ENCODE data around the gene SPART.
"Not testable (repeated sequence)": the region's sequence is repeated elsewhere in the genome, so short reads cannot be mapped to it uniquely, and the experiment has no call there.

SPART gene

DNA sequence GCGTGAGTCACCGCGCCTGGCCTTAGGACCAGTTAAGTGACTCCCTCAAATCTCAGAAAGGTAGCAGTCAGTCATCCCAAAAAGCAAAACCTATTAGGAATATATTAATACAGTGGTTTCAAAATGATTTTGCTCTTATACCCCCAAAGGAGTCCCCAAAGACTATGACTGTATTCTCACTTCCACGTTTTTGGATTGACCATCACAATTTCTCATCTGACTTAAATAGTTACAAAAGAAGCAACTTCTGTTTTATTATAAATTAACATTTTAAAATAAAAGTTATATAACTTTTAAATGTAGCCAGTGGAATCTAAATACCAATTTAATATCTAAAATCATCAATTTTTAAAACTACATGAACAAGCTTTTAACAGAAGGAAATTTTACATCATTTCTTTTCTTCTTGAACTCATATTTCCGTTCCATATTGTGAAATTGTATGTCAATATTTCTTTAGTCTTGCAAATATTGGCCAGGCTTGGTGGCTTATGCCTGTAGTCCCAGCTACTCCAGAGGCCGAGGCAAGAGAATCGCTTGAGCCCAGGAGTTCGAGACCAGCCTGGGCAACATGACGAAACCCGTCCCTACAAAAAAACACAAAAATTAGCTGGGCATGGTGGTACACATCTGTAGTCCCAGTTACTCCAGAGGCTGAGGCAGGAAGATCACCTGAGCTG, 1.5 kb upstream of the SPART start:
- DNase-seq (ENCODE audit: insufficient read length) (no peak), FAIRE-seq (no peak)
- TF ChIP-seq TAF1 (IDR thresholded peaks at IDR 0.05; ENCODE audit: borderline replicate concordance, low read depth, low read length): no peak
- no peak for TF ChIP-seq POLR2AphosphoS5 (IDR thresholded peaks at IDR 0.05; ENCODE audit: low read depth, low read length)
- no peak for TF ChIP-seq POLR2A (IDR thresholded peaks at IDR 0.05; ENCODE audit: low read depth, low read length)

GRCh38 chr13:36345438-36346221, 564 bp downstream of the SPART start:
- FAIRE-seq (no peak), DNase-seq (ENCODE audit: insufficient read length) (no peak)
- no peak for TF ChIP-seq TAF1 (IDR thresholded peaks at IDR 0.05; ENCODE audit: borderline replicate concordance, low read depth, low read length)
- no peak for TF ChIP-seq POLR2A (IDR thresholded peaks at IDR 0.05; ENCODE audit: low read depth, low read length)
- TF ChIP-seq POLR2AphosphoS5 (IDR thresholded peaks at IDR 0.05; ENCODE audit: low read depth, low read length): no peak

DNA sequence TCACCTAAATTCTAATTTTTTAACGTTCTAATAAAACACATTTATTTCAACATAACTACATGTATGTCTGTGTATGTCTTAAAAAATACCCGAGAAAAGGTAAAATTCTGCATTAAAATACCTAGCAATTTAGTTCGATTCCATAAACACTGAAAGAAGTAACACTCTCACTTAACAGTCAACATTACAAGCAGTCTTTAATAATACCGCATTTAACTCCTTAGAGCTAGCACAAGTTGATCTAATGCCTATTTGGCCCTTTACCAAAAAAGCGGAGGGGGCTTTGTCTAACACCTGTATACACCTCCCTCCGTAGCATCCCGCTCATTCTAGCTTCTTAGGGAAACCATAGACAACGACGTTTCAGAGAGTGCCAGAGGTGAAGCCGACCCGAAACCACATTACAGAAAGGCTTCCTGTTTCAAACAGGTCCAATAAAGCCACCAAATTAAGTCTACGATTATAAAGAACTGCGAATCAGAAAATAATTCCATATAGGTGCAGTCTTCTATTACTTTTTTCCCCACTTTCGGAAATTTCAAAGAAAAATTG, 1.2 kb downstream of the SPART start:
- no peak for FAIRE-seq
- TF ChIP-seq TAF1 (IDR thresholded peaks at IDR 0.05; ENCODE audit: borderline replicate concordance, low read depth, low read length) (no peak), POLR2A (IDR thresholded peaks at IDR 0.05; ENCODE audit: low read depth, low read length) (no peak)
- no peak for DNase-seq (ENCODE audit: insufficient read length)

- no peak for TF ChIP-seq TAF1 (IDR thresholded peaks at IDR 0.05; ENCODE audit: borderline replicate concordance, low read depth, low read length)
- no peak for TF ChIP-seq POLR2A (IDR thresholded peaks at IDR 0.05; ENCODE audit: low read depth, low read length)
- no peak for TF ChIP-seq POLR2AphosphoS5 (IDR thresholded peaks at IDR 0.05; ENCODE audit: low read depth, low read length)
- no peak for DNase-seq (ENCODE audit: insufficient read length)
- no peak for FAIRE-seq
Observed at GRCh38 chr13:36344173-36344572, 2.0 kb downstream of the SPART start.

DNA sequence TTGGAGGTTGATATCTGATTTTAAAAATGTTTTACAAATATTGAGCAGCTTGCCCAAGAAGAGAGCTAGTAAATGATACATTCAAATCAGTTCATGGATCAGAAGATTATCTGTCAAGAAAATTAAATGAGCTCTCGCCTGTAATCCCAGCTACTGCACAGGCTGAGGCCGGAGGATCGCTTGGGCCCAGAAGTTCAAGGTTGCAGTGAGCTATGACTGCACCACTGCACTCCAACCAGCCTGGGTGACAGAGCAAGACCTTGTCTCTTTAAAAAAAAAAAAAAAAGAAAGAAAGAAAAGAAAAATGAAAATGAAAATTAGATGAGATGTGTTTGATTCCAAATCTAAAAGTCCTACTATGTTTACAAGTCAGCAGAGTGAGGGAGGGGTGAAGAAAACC, 2.4 kb downstream of the SPART start:
- DNase-seq (ENCODE audit: insufficient read length): no peak
- no peak for FAIRE-seq
- TF ChIP-seq POLR2AphosphoS5 (IDR thresholded peaks at IDR 0.05; ENCODE audit: low read depth, low read length): no peak

- TF ChIP-seq POLR2AphosphoS5 (IDR thresholded peaks at IDR 0.05; ENCODE audit: low read depth, low read length) (no peak), TAF1 (IDR thresholded peaks at IDR 0.05; ENCODE audit: borderline replicate concordance, low read depth, low read length) (no peak), POLR2A (IDR thresholded peaks at IDR 0.05; ENCODE audit: low read depth, low read length) (no peak)
- FAIRE-seq (no peak), DNase-seq (ENCODE audit: insufficient read length) (no peak)
Observed at GRCh38 chr13:36342715-36343114, 3.5 kb downstream of the SPART start.

GRCh38 chr13:36341718-36342117, 4.5 kb downstream of the SPART start:
- DNase-seq (ENCODE audit: insufficient read length): no peak
- FAIRE-seq: no peak
- TF ChIP-seq POLR2AphosphoS5 (IDR thresholded peaks at IDR 0.05; ENCODE audit: low read depth, low read length) (no peak), TAF1 (IDR thresholded peaks at IDR 0.05; ENCODE audit: borderline replicate concordance, low read depth, low read length) (no peak), POLR2A (IDR thresholded peaks at IDR 0.05; ENCODE audit: low read depth, low read length) (no peak)

DNA sequence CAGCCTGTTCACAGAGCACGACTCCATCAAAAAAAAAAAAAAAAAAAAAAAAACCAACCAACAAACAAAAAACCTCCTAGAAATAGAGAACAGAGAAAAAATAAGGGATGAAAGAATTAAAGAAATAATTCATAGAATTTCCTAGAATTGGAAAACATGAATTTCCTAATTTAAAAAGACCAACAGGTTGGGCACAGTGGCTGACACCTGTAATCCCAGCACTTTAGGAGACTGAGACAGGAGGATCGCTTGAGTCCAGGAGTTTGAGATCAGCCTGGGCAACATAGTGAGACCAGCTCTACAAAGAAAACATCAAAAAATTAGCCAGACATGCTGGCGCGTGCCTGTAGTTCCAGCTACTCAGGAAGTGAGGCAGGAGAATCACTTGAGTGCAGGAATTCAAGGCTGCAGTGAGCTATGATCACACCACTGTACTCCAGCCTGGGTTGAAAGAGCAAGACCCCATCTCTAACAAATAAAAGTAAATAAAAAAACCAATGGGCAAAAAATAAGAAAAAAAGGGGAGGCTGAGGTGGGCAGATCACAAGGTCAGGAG, 6.5 kb downstream of the SPART start:
- FAIRE-seq: no peak
- no peak for DNase-seq (ENCODE audit: insufficient read length)
- TF ChIP-seq POLR2AphosphoS5 (IDR thresholded peaks at IDR 0.05; ENCODE audit: low read depth, low read length): no peak
- no peak for TF ChIP-seq TAF1 (IDR thresholded peaks at IDR 0.05; ENCODE audit: borderline replicate concordance, low read depth, low read length)
- no peak for TF ChIP-seq POLR2A (IDR thresholded peaks at IDR 0.05; ENCODE audit: low read depth, low read length)

- FAIRE-seq: no peak
- no peak for DNase-seq (ENCODE audit: insufficient read length)
- TF ChIP-seq POLR2A (IDR thresholded peaks at IDR 0.05; ENCODE audit: low read depth, low read length) (no peak), POLR2AphosphoS5 (IDR thresholded peaks at IDR 0.05; ENCODE audit: low read depth, low read length) (no peak), TAF1 (IDR thresholded peaks at IDR 0.05; ENCODE audit: borderline replicate concordance, low read depth, low read length) (no peak)
Observed at GRCh38 chr13:36337938-36338641, 8.1 kb downstream of the SPART start.

- FAIRE-seq (no peak), DNase-seq (ENCODE audit: insufficient read length) (no peak)
- no peak for TF ChIP-seq POLR2AphosphoS5 (IDR thresholded peaks at IDR 0.05; ENCODE audit: low read depth, low read length)
- no peak for TF ChIP-seq POLR2A (IDR thresholded peaks at IDR 0.05; ENCODE audit: low read depth, low read length)
- no peak for TF ChIP-seq TAF1 (IDR thresholded peaks at IDR 0.05; ENCODE audit: borderline replicate concordance, low read depth, low read length)
Observed at GRCh38 chr13:36332986-36333385, 13.2 kb downstream of the SPART start.

DNA sequence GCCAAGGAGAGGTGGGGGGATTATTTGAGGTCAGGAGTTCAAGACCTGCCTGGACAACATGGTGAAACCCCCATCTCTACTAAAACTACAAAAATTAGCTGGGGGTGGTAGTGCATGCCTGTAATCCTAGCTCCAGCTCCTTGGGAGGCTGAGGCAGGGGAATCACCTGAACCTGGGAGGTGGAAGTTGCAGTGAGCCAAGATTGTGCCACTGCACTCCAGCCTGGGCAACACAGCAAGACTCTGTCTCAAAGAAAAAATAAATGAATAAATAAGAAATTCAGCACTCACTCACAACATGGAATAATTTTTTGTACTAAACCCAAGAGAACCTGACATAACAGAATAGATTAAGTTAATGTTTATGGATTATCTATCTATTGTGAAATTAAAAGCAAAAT, 13.9 kb downstream of the SPART start:
- not testable (repeated sequence) for DNase-seq (ENCODE audit: insufficient read length); FAIRE-seq

Measured in GM12892 (cell line).